B cell (primary cell): ENCODE measurements around the gene TMSB15C.

Experiments used
- CTCF ChIP-seq: fragments of 200-600 bp; IDR thresholded peaks from one replicate; pipeline ENCODE4 v1.8.0; 2022; ENCODE audit warnings: antibody characterized with exemption, mild to moderate bottlenecking
- EZH2 ChIP-seq: IDR thresholded peaks from 2 replicates; pipeline ENCODE4 v1.6.1; 2012; ENCODE audit warnings: borderline replicate concordance, low read depth, mild to moderate bottlenecking, moderate library complexity, low read length; ENCODE audit not compliant: insufficient read depth, poor library complexity, severe bottlenecking

GRCh38 chrX:104039689-104040505 lies 36.1 kb downstream of the TMSB15C start, which contains the start of gene H2BW2:
- TF ChIP-seq CTCF (no peak), EZH2 (no peak)
